Right lobe of liver (tissue), 6 donors: ENCODE results near the gene PRKCG. TPM values are rescaled to one million over a fixed set of nuclear protein-coding genes. Genes with fewer than 3 reads are reported as not detected.
"Not testable (repeated sequence)": the region's sequence is repeated elsewhere in the genome, so short reads cannot be mapped to it uniquely, and the experiment has no call there.

ENCODE experiments used
- ATAC-seq, 4 donors: fragments of 200-7000 bp; cut with Tn5 transposase; one replicate each; pipeline ENCODE4 v1.9.1; 2020; ENCODE audit warnings: mild to moderate bottlenecking in 4 of 4, moderate library complexity in 4 of 4
- DNase-seq, 3 donors: peaks; one replicate each; pipeline ENCODE4 v3.0.0-alpha.2; 2020
- H3K27ac ChIP-seq, 3 donors: fragments of 200-600 bp; one replicate each; pipeline ENCODE4 v1.8.0; 2022
- H3K27me3 ChIP-seq, 2 donors: fragments of 200-600 bp; one replicate each; pipeline ENCODE4 v1.8.0; 2022
- H3K36me3 ChIP-seq, 4 donors: fragments of 200-600 bp; sonication (generic) in 1 of 4; one replicate each; pipeline versions ENCODE4 v1.5.1 to v1.8.0; 2017 to 2022; ENCODE audit warnings: control low read depth in 1 of 4
- H3K4me1 ChIP-seq, 4 donors: fragments of 200-600 bp; sonication (generic) in 1 of 4; one replicate each; pipeline versions ENCODE4 v1.5.1 to v1.8.0; 2017 to 2022; ENCODE audit warnings: control low read depth in 1 of 4
- H3K4me3 ChIP-seq, 3 donors: fragments of 200-600 bp; one replicate each; pipeline ENCODE4 v1.8.0; 2022
- H3K9me3 ChIP-seq, 4 donors: fragments of 200-600 bp; sonication (generic) in 1 of 4; one replicate each; pipeline versions ENCODE4 v1.5.1 to v1.8.0; 2017 to 2022; ENCODE audit warnings: control low read depth in 1 of 4
- POLR2A ChIP-seq: fragments of 450-650 bp; IDR thresholded peaks from one replicate; pipeline ENCODE4 v1.6.1; 2017; ENCODE audit warnings: antibody characterized with exemption, mild to moderate bottlenecking
- WGBS: methylation state at CpG from one replicate; pipeline ENCODE4 v1.1.6; 2018; ENCODE audit warnings: low coverage, low lambda C conversion rate; ENCODE audit not compliant: insufficient coverage; ENCODE audit errors: missing lambda C conversion rate; 5-methylcytosine and 5-hydroxymethylcytosine counted together
- intact Hi-C, 2 donors: fragments of 100-400 bp; cut with DNase I; formaldehyde crosslinking; loops; one replicate each; pipeline versions ENCODE4 v1.11.2 to v1.14.1; 2022
- total RNA-seq, 6 experiments: library from RNA; depleted of rRNA in 2 of 6; stranded (reverse); fragments of >200 nt in 2 of 6; fragmentation: NEBNext Ultra II Directional in 3 of 6; extraction: Animal tissue kit (Norgen Biotek cat#: 25700) in 3 of 6; gene quantifications; one replicate each; pipeline versions ENCODE4 v1.1.0 to v1.2.4, GENCODE V29; 2016 to 2023
- TF ChIP-seq, protein P1 (sequence below), 4 donors: fragments of 200-600 bp in 3 of 4; fragments of 450-650 bp in 1 of 4; IDR thresholded peaks; one replicate each; pipeline versions ENCODE4 v1.5.1 to v1.8.0; 2016 to 2022; ENCODE audit warnings: antibody characterized with exemption in 4 of 4, mild to moderate bottlenecking in 2 of 4
- donor health status: DM: no; HTN: yes; CAD: no.
- donor health status: DM: no; HTN: no; CAD: no.
- donor health status: DM: no; HTN: no; CAD: no.
- donor health status: DM: no; HTN: yes; CAD: no.
- donor health status: DM: no; HTN: yes; CAD: no.

The PRKCG gene
- total RNA-seq, 6 experiments from 2014 or later: not detected

DNA sequence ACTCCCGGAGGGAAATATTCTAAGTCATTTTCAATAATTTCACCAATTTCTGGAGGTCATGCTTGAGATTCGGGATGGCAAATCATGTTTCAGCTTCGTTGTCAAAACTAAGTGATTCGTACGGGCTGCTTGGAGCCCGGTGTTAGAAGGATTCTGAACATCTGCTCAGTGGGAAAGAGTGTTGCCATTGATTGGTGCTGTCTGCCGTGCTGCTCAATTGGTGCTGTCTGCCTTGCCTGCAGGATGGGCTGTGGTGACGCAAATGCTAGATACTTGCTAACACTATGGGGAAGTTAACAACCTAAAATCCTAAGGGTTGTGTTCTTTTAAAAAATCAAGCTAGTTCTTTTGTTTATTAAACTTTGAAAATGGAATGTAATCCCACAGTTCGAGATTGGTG, 63.4 kb downstream of the PRKCG start:
- Histone ChIP-seq H3K27me3 (peaks cover 0 to 5% of the 10 kb centered on the region in 2 donors), H3K4me3 (no peak overlapping the region), H3K36me3 (no peaks in the 10 kb centered on the region), H3K4me1 (no peaks in the 10 kb centered on the region), H3K9me3 (no peaks in the 10 kb centered on the region), H3K27ac (no peak overlapping the region)
- intact Hi-C loops: no loop called here
- no peak for TF ChIP-seq POLR2A
- TF ChIP-seq, protein P1, sequence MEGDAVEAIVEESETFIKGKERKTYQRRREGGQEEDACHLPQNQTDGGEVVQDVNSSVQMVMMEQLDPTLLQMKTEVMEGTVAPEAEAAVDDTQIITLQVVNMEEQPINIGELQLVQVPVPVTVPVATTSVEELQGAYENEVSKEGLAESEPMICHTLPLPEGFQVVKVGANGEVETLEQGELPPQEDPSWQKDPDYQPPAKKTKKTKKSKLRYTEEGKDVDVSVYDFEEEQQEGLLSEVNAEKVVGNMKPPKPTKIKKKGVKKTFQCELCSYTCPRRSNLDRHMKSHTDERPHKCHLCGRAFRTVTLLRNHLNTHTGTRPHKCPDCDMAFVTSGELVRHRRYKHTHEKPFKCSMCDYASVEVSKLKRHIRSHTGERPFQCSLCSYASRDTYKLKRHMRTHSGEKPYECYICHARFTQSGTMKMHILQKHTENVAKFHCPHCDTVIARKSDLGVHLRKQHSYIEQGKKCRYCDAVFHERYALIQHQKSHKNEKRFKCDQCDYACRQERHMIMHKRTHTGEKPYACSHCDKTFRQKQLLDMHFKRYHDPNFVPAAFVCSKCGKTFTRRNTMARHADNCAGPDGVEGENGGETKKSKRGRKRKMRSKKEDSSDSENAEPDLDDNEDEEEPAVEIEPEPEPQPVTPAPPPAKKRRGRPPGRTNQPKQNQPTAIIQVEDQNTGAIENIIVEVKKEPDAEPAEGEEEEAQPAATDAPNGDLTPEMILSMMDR (IDR thresholded peaks at IDR 0.05): no peak
- ATAC-seq: no peak
- no peak for DNase-seq
- WGBS: 32% methylated on average over 8 of the region's 9 CpGs

DNA sequence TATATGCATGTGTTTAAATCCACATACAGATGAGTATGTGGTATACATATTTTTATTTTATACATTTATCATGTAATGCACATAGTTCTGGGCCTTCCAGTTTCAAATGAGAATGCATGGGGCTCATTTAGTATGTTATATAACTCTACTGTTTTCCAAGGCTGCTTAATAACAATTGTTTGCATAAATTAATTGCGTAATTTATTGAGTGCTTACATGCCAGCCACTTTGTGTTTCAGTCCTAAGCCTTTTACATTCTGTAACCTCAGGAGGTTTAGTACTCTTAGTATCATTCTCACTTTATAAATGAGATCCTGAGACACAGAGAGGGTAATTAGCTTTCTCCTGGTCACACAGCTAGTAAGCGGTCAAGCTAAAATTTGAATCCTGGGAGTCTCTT, 64.0 kb downstream of the PRKCG start:
- ATAC-seq (no peak), DNase-seq (no peak)
- no peak for TF ChIP-seq POLR2A
- TF ChIP-seq, protein P1 (IDR thresholded peaks at IDR 0.05): no peak
- intact Hi-C loops: no loop called here
- H3K36me3 ChIP-seq: no peaks in the 10 kb centered on the region
- no peak overlapping the region for H3K4me3 ChIP-seq
- H3K9me3 ChIP-seq: no peaks in the 10 kb centered on the region
- WGBS: 92% methylated on average over 2 of the region's 2 CpGs
- H3K4me1 ChIP-seq: no peaks in the 10 kb centered on the region
- peaks cover 0 to 5% of the 10 kb centered on the region in 2 donors for H3K27me3 ChIP-seq
- no peak overlapping the region for H3K27ac ChIP-seq

DNA sequence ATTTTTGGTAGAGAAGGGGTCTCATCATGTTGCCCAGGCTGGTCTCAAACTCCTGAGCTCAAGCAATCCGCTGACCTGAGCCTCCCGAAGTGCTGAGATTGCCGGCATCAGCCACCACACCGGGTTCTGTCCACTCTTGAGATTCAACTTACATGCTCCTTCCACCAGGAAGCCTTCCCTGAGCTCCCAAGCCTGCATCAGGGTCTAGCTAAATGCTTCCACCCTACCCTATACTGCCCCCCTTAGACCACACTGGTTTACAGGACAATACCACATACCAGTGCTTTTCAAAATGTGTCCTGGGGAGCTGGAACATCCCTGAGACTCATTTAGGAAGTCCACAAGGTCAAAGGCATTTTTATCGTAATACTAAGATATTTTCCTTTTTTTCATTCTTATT, 65.6 kb downstream of the PRKCG start:
- ATAC-seq: no peak
- intact Hi-C loops: no loop called here
- 58% methylated on average over 5 of the region's 5 CpGs for WGBS
- Histone ChIP-seq H3K4me3 (no peak overlapping the region), H3K36me3 (no peaks in the 10 kb centered on the region), H3K4me1 (no peaks in the 10 kb centered on the region), H3K27ac (no peak overlapping the region), H3K9me3 (no peaks in the 10 kb centered on the region), H3K27me3 (peaks cover 0 to 2% of the 10 kb centered on the region in 2 donors)
- DNase-seq: no peak
- TF ChIP-seq, protein P1 (IDR thresholded peaks at IDR 0.05): no peak
- no peak for TF ChIP-seq POLR2A

DNA sequence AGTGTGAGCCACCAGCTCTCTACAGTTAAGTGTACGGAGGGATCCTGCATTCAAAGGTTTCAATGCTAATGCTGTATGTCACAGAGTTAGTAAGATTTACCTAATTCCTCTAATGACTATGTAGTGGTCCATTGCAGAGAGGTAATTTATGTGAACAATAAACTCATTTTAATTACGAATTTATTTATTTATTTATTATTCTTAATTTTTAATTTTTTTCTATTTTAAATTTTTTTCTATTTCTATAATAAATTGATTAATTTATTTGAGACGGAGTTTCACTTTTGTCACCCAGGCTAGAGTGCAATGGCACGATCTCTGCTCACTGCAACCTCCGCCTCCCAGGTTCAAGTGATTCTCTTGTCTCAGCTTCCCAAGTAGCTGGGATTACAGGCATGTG, 66.6 kb downstream of the PRKCG start:
- ATAC-seq, DNase-seq, H3K36me3 ChIP-seq, intact Hi-C loops, H3K4me3 ChIP-seq, H3K4me1 ChIP-seq, H3K27ac ChIP-seq, H3K9me3 ChIP-seq, H3K27me3 ChIP-seq: not testable (repeated sequence)
- WGBS: 62% methylated on average over 5 of the region's 5 CpGs

DNA sequence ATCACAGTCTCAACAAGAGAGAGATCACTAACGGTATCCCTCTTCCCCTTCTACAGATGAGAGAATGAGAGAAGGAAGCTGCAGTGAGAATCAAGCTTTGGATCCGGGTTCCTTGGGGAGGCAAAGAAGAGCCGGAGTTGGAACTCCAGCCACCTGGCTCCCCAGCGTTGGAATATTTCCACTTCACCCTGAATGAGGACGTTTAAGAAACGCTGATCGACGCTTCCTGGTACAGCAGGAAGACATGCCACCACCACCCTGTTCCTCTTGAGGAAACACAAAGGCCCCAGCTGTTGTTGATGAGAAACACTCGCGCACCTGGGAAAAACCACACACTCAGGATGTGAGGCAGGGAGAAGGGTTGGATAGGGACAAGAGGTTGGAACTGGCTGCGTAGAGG, 69.4 kb downstream of the PRKCG start:
- intact Hi-C loops: no loop called here
- no peaks in the 10 kb centered on the region for H3K9me3 ChIP-seq
- H3K27ac ChIP-seq: no peak overlapping the region
- H3K36me3 ChIP-seq: no peaks in the 10 kb centered on the region
- no peak overlapping the region for H3K4me3 ChIP-seq
- WGBS: 39% methylated on average over 10 of the region's 11 CpGs
- H3K4me1 ChIP-seq: no peaks in the 10 kb centered on the region
- ATAC-seq (no peak), DNase-seq (no peak)
- TF ChIP-seq POLR2A: no peak
- TF ChIP-seq, protein P1 (IDR thresholded peaks at IDR 0.05): no peak
- H3K27me3 ChIP-seq: no peaks in the 10 kb centered on the region
